Chondrocyte (in vitro differentiated cells): ENCODE measurements around the gene SLIT3. TPM values are rescaled to one million over a fixed set of nuclear protein-coding genes. Genes with fewer than 3 reads are reported as not detected.

ENCODE experiments used
- DNase-seq: peaks from one replicate; pipeline ENCODE4 v3.0.0; 2021; ENCODE audit warnings: mixed read lengths, low spot score
- H3K27ac Mint-ChIP-seq: one replicate; pipeline ENCODE4 v1.8.0; 2021; ENCODE audit warnings: mild to moderate bottlenecking, moderate library complexity, mixed read lengths; ENCODE audit not compliant: unreplicated experiment
- H3K27me3 Mint-ChIP-seq: 2 replicates; pipeline ENCODE4 v1.8.0; 2021; ENCODE audit warnings: low read depth, mixed read lengths
- H3K36me3 Mint-ChIP-seq: 2 replicates; pipeline ENCODE4 v1.8.0; 2021; ENCODE audit warnings: low read depth, mixed read lengths
- H3K4me1 Mint-ChIP-seq: 2 replicates; pipeline ENCODE4 v1.8.0; 2021; ENCODE audit warnings: low read depth, mild to moderate bottlenecking, mixed read lengths
- H3K4me3 Mint-ChIP-seq: one replicate; pipeline ENCODE4 v1.8.0; 2021; ENCODE audit warnings: mild to moderate bottlenecking, moderate library complexity, mixed read lengths; ENCODE audit not compliant: unreplicated experiment
- H3K9me3 Mint-ChIP-seq: 2 replicates; pipeline ENCODE4 v1.8.0; 2021; ENCODE audit warnings: low read depth, mixed read lengths
- CTCF ChIP-seq: fragments of 200-600 bp; sonication (generic); IDR thresholded peaks from 2 replicates; pipeline ENCODE4 v1.5.0; 2021; ENCODE audit warnings: antibody characterized with exemption, mild to moderate bottlenecking, moderate library complexity
- total RNA-seq: library from RNA; stranded (reverse); gene quantifications from 3 replicates; pipeline ENCODE4 v1.2.1, GENCODE V29; 2021

SLIT3 gene
- total RNA-seq, 1 donor from 2014 or later, result 116 TPM

GRCh38 chr5:169244812-169245211 lies 56.1 kb downstream of the SLIT3 start:
- no peak for TF ChIP-seq CTCF
- H3K4me3 Mint-ChIP-seq, result no peak overlapping the region
- H3K27me3 Mint-ChIP-seq, result no peaks in the 10 kb centered on the region
- peaks cover 7% of the 10 kb centered on the region for H3K9me3 Mint-ChIP-seq
- no peak for DNase-seq
- no peak overlapping the region for H3K27ac Mint-ChIP-seq
- peaks cover 41% of the 10 kb centered on the region for H3K36me3 Mint-ChIP-seq
- peaks cover 17% of the 10 kb centered on the region for H3K4me1 Mint-ChIP-seq

- peaks cover 44% of the 10 kb centered on the region for H3K36me3 Mint-ChIP-seq
- TF ChIP-seq CTCF, result no peak
- peaks cover 7% of the 10 kb centered on the region for H3K4me1 Mint-ChIP-seq
- no peak for DNase-seq
- H3K9me3 Mint-ChIP-seq, result peaks cover 14% of the 10 kb centered on the region
- no peak overlapping the region for H3K4me3 Mint-ChIP-seq
- no peak overlapping the region for H3K27ac Mint-ChIP-seq
- H3K27me3 Mint-ChIP-seq, result no peaks in the 10 kb centered on the region
Observed at GRCh38 chr5:169243651-169244422, 57.1 kb downstream of the SLIT3 start.

GRCh38 chr5:169242849-169243186 lies 58.1 kb downstream of the SLIT3 start:
- H3K36me3 Mint-ChIP-seq, result peaks cover 45% of the 10 kb centered on the region
- TF ChIP-seq CTCF, result no peak
- no peak for DNase-seq

GRCh38 chr5:169242175-169242848 lies 58.6 kb downstream of the SLIT3 start:
- Mint-ChIP-seq H3K36me3 (peaks cover 47% of the 10 kb centered on the region), H3K4me1 (no peaks in the 10 kb centered on the region), H3K27ac (no peak overlapping the region), H3K4me3 (no peak overlapping the region), H3K9me3 (peaks cover 23% of the 10 kb centered on the region), H3K27me3 (no peaks in the 10 kb centered on the region)
- TF ChIP-seq CTCF, result no peak
- DNase-seq, result no peak

More at GRCh38 chr5:169242849-169243186, 58.1 kb downstream of the SLIT3 start:
- Mint-ChIP-seq H3K27me3 (no peaks in the 10 kb centered on the region), H3K9me3 (peaks cover 21% of the 10 kb centered on the region), H3K4me3 (no peak overlapping the region), H3K27ac (no peak overlapping the region), H3K4me1 (no peaks in the 10 kb centered on the region)

- Mint-ChIP-seq H3K4me1 (peaks cover 48% of the 10 kb centered on the region), H3K9me3 (peaks cover 3% of the 10 kb centered on the region), H3K27me3 (no peaks in the 10 kb centered on the region), H3K4me3 (no peak overlapping the region), H3K27ac (peak overlapping the region; percentile 77), H3K36me3 (peaks cover 6% of the 10 kb centered on the region)
- TF ChIP-seq CTCF, result no peak
- no peak for DNase-seq
Observed at GRCh38 chr5:169229342-169229892, 71.5 kb downstream of the SLIT3 start.
